Measurements from ENCODE around the gene HSCB.

DNA sequence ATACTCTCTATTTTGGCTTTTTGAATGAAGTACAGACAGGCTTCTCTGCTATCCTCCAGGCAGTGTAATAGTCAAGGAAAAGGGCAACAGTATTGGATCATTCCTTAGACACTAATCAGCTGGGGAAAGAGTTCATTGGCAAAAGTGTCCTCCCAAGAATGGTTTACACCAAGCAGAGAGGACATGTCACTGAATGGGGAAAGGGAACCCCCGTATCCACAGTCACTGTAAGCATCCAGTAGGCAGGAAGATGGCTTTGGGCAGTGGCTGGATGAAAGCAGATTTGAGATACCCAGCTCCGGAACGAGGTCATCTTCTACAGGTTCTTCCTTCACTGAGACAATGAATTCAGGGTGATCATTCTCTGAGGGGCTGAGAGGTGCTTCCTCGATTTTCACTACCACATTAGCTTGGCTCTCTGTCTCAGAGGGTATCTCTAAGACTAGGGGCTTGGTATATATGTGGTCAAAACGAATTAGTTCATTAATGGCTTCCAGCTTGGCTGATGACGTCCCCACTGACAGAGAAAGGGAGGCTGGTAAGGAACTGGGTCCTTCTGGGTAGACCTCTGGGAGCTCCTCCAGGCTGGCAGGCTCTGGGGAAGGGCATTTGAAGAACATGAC is 53.3 kb downstream of the HSCB start:
- no peak for TF ChIP-seq EZH2phosphoT487 (IDR thresholded peaks at IDR 0.05; ENCODE audit: borderline replicate concordance, low read length)
- TF ChIP-seq, protein P1, sequence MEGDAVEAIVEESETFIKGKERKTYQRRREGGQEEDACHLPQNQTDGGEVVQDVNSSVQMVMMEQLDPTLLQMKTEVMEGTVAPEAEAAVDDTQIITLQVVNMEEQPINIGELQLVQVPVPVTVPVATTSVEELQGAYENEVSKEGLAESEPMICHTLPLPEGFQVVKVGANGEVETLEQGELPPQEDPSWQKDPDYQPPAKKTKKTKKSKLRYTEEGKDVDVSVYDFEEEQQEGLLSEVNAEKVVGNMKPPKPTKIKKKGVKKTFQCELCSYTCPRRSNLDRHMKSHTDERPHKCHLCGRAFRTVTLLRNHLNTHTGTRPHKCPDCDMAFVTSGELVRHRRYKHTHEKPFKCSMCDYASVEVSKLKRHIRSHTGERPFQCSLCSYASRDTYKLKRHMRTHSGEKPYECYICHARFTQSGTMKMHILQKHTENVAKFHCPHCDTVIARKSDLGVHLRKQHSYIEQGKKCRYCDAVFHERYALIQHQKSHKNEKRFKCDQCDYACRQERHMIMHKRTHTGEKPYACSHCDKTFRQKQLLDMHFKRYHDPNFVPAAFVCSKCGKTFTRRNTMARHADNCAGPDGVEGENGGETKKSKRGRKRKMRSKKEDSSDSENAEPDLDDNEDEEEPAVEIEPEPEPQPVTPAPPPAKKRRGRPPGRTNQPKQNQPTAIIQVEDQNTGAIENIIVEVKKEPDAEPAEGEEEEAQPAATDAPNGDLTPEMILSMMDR (conservative IDR thresholded peaks at IDR 0.05; ENCODE audit: low read depth, low read length), result no peak
